T-helper 1 cell treated with Interleukin-12 subunit alpha and Interleukin-12 subunit beta and Interleukin-4 antibody, amounts not matched to agents 30 μg/mL and 1 μg/mL, for 36 hours (primary cell): ENCODE data around the gene GLP1R.

Source experiments
- H3K27ac Mint-ChIP-seq: one replicate; pipeline ENCODE4 v1.8.0; 2021; ENCODE audit warnings: mild to moderate bottlenecking, mixed read lengths
- H3K27me3 Mint-ChIP-seq: one replicate; pipeline ENCODE4 v1.8.0; 2021; ENCODE audit warnings: low read depth, mixed read lengths
- H3K36me3 Mint-ChIP-seq: one replicate; pipeline ENCODE4 v1.8.0; 2021; ENCODE audit warnings: low read depth, mixed read lengths
- H3K4me1 Mint-ChIP-seq: one replicate; pipeline ENCODE4 v1.8.0; 2021; ENCODE audit warnings: low read depth, mixed read lengths
- H3K4me3 Mint-ChIP-seq: one replicate; pipeline ENCODE4 v1.8.0; 2021; ENCODE audit warnings: mild to moderate bottlenecking, moderate library complexity, mixed read lengths
- H3K9me3 Mint-ChIP-seq: one replicate; pipeline ENCODE4 v1.8.0; 2021; ENCODE audit warnings: mixed read lengths

Gene GLP1R

GRCh38 chr6:39048481-39049399 lies at the start of gene GLP1R:
TSS of gene GLP1R (plus strand) at chr6:39048781. CDS start at chr6:39048841, 60 bp downstream.
- Mint-ChIP-seq H3K4me3 (peak within 1 kb of the TSS; percentile 31), H3K4me1 (peaks cover 12% of the 10 kb centered on the region), H3K27me3 (peaks cover 48% of the 10 kb centered on the region)

GRCh38 chr6:39003072-39003471 lies 45.5 kb upstream of the GLP1R start:
- H3K4me3 Mint-ChIP-seq = no peak overlapping the region
- H3K36me3 Mint-ChIP-seq = no peaks in the 10 kb centered on the region
- H3K27me3 Mint-ChIP-seq = peaks cover 48% of the 10 kb centered on the region
- no peak overlapping the region for H3K27ac Mint-ChIP-seq
- H3K4me1 Mint-ChIP-seq = no peaks in the 10 kb centered on the region
- H3K9me3 Mint-ChIP-seq = no peaks in the 10 kb centered on the region

More at GRCh38 chr6:39048481-39049399, at the start of gene GLP1R:
- Mint-ChIP-seq H3K36me3 (no peaks in the 10 kb centered on the region), H3K27ac (peak within 1 kb of the TSS; percentile 17), H3K9me3 (no peaks in the 10 kb centered on the region)

GRCh38 chr6:39003492-39003891 lies 45.1 kb upstream of the GLP1R start:
- H3K27ac Mint-ChIP-seq = no peak overlapping the region
- H3K9me3 Mint-ChIP-seq = no peaks in the 10 kb centered on the region
- H3K27me3 Mint-ChIP-seq = peaks cover 52% of the 10 kb centered on the region
- no peak overlapping the region for H3K4me3 Mint-ChIP-seq
- no peaks in the 10 kb centered on the region for H3K4me1 Mint-ChIP-seq
- no peaks in the 10 kb centered on the region for H3K36me3 Mint-ChIP-seq

GRCh38 chr6:39004801-39005200 lies 43.8 kb upstream of the GLP1R start:
- Mint-ChIP-seq H3K27me3 (peaks cover 64% of the 10 kb centered on the region), H3K27ac (no peak overlapping the region), H3K4me1 (no peaks in the 10 kb centered on the region), H3K9me3 (no peaks in the 10 kb centered on the region), H3K36me3 (no peaks in the 10 kb centered on the region), H3K4me3 (no peak overlapping the region)

- no peak overlapping the region for H3K27ac Mint-ChIP-seq
- no peaks in the 10 kb centered on the region for H3K9me3 Mint-ChIP-seq
- peaks cover 58% of the 10 kb centered on the region for H3K27me3 Mint-ChIP-seq
- H3K4me1 Mint-ChIP-seq = no peaks in the 10 kb centered on the region
- H3K36me3 Mint-ChIP-seq = no peaks in the 10 kb centered on the region
- no peak overlapping the region for H3K4me3 Mint-ChIP-seq
Observed at GRCh38 chr6:39005774-39006173, 42.8 kb upstream of the GLP1R start.

GRCh38 chr6:39007575-39007974 lies 41.0 kb upstream of the GLP1R start:
- Mint-ChIP-seq H3K27ac (no peak overlapping the region), H3K4me3 (no peak overlapping the region), H3K4me1 (no peaks in the 10 kb centered on the region), H3K9me3 (no peaks in the 10 kb centered on the region), H3K27me3 (peaks cover 64% of the 10 kb centered on the region), H3K36me3 (no peaks in the 10 kb centered on the region)

- H3K9me3 Mint-ChIP-seq = no peaks in the 10 kb centered on the region
Observed at GRCh38 chr6:39008737-39009136, 39.8 kb upstream of the GLP1R start.

GRCh38 chr6:39009476-39009875 lies 39.1 kb upstream of the GLP1R start:
- H3K36me3 Mint-ChIP-seq = no peaks in the 10 kb centered on the region
- no peaks in the 10 kb centered on the region for H3K9me3 Mint-ChIP-seq
- H3K27ac Mint-ChIP-seq = no peak overlapping the region
- H3K4me1 Mint-ChIP-seq = no peaks in the 10 kb centered on the region
- H3K27me3 Mint-ChIP-seq = peaks cover 76% of the 10 kb centered on the region
- no peak overlapping the region for H3K4me3 Mint-ChIP-seq

More at GRCh38 chr6:39008737-39009136, 39.8 kb upstream of the GLP1R start:
- peaks cover 75% of the 10 kb centered on the region for H3K27me3 Mint-ChIP-seq
- no peaks in the 10 kb centered on the region for H3K4me1 Mint-ChIP-seq
- no peak overlapping the region for H3K4me3 Mint-ChIP-seq
- H3K27ac Mint-ChIP-seq = no peak overlapping the region
- H3K36me3 Mint-ChIP-seq = no peaks in the 10 kb centered on the region

- Mint-ChIP-seq H3K4me1 (no peaks in the 10 kb centered on the region), H3K27ac (no peak overlapping the region), H3K36me3 (no peaks in the 10 kb centered on the region), H3K4me3 (no peak overlapping the region), H3K27me3 (peaks cover 23% of the 10 kb centered on the region), H3K9me3 (no peaks in the 10 kb centered on the region)
Observed at GRCh38 chr6:39016839-39017546, 31.6 kb upstream of the GLP1R start.

GRCh38 chr6:39017547-39017880 lies 31.1 kb upstream of the GLP1R start:
- no peaks in the 10 kb centered on the region for H3K36me3 Mint-ChIP-seq
- H3K9me3 Mint-ChIP-seq = no peaks in the 10 kb centered on the region
- peaks cover 19% of the 10 kb centered on the region for H3K27me3 Mint-ChIP-seq
- H3K4me3 Mint-ChIP-seq = no peak overlapping the region
- no peaks in the 10 kb centered on the region for H3K4me1 Mint-ChIP-seq
- no peak overlapping the region for H3K27ac Mint-ChIP-seq

- no peaks in the 10 kb centered on the region for H3K9me3 Mint-ChIP-seq
- H3K36me3 Mint-ChIP-seq = no peaks in the 10 kb centered on the region
- no peaks in the 10 kb centered on the region for H3K4me1 Mint-ChIP-seq
- no peak overlapping the region for H3K27ac Mint-ChIP-seq
- no peak overlapping the region for H3K4me3 Mint-ChIP-seq
- peaks cover 15% of the 10 kb centered on the region for H3K27me3 Mint-ChIP-seq
Observed at GRCh38 chr6:39018103-39018502, 30.5 kb upstream of the GLP1R start.

GRCh38 chr6:39020136-39020535 lies 28.4 kb upstream of the GLP1R start:
- Mint-ChIP-seq H3K4me3 (no peak overlapping the region), H3K27ac (no peak overlapping the region), H3K27me3 (peaks cover 3% of the 10 kb centered on the region)

GRCh38 chr6:39021041-39021440 lies 27.5 kb upstream of the GLP1R start:
- Mint-ChIP-seq H3K4me1 (no peaks in the 10 kb centered on the region), H3K27ac (no peak overlapping the region), H3K4me3 (no peak overlapping the region), H3K36me3 (no peaks in the 10 kb centered on the region), H3K9me3 (no peaks in the 10 kb centered on the region), H3K27me3 (peaks cover 6% of the 10 kb centered on the region)

More at GRCh38 chr6:39020136-39020535, 28.4 kb upstream of the GLP1R start:
- H3K36me3 Mint-ChIP-seq = no peaks in the 10 kb centered on the region
- no peaks in the 10 kb centered on the region for H3K9me3 Mint-ChIP-seq
- no peaks in the 10 kb centered on the region for H3K4me1 Mint-ChIP-seq

GRCh38 chr6:39021779-39022178 lies 26.8 kb upstream of the GLP1R start:
- no peaks in the 10 kb centered on the region for H3K36me3 Mint-ChIP-seq
- no peaks in the 10 kb centered on the region for H3K9me3 Mint-ChIP-seq
- no peak overlapping the region for H3K27ac Mint-ChIP-seq

GRCh38 chr6:39026175-39026574 lies 22.4 kb upstream of the GLP1R start:
- Mint-ChIP-seq H3K9me3 (no peaks in the 10 kb centered on the region), H3K27me3 (peaks cover 35% of the 10 kb centered on the region), H3K4me1 (peaks cover 2% of the 10 kb centered on the region), H3K4me3 (no peak overlapping the region), H3K36me3 (no peaks in the 10 kb centered on the region), H3K27ac (no peak overlapping the region)

More at GRCh38 chr6:39021779-39022178, 26.8 kb upstream of the GLP1R start:
- Mint-ChIP-seq H3K4me1 (peaks cover 2% of the 10 kb centered on the region), H3K4me3 (no peak overlapping the region), H3K27me3 (peaks cover 12% of the 10 kb centered on the region)
